GM19452 (cell line): Measurements from ENCODE around the gene NMRAL1.

Source experiments
- ATAC-seq: cut with Tn5 transposase; IDR thresholded peaks from one replicate; pipeline ENCODE4 v1.9.1; 2021; ENCODE audit not compliant: unreplicated experiment

NMRAL1 gene

DNA sequence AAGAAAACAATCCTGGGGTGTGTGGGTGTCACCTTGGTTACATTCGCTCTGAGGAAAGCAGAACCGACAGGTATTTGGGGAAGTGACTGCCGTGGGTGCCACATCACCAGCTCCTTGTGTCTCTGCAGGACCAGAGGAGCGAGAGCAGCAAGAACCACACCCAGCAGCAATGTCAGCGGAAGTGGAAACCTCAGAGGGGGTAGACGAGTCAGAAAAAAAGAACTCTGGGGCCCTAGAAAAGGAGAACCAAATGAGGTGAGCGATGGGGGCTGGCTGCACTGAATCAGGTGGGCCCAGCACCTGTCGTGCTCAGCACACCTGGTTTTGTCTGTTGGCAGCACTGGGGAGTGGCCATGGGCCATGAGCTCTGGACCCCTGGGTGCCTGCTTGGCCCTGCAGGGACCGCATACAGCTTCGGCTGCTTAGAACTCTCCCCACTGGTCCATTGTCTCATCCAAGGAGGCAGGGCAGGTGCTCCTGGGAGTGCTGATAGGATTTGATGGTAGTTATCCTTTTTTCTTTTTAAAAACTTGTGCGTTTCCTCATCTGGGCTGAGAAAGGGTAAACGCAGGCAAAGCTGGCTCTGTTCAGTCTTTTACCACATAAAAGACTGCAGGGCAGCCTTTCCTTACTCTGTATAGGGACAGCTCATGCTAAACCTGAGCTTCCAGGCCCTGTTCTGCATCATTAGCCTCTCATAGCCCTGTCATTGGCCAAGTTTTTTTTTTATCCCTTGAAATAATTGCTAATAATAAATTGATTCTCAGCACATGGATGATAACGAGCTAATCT is 31.1 kb upstream of the NMRAL1 start:
- ATAC-seq: peak; percentile 82

GRCh38 chr16:4501071-4501478 is 26.6 kb upstream of the NMRAL1 start:
- no peak for ATAC-seq

- no peak for ATAC-seq
These were observed 25.8 kb upstream of the NMRAL1 start for GRCh38 chr16:4500272-4500671.

GRCh38 chr16:4499196-4499555 is 24.8 kb upstream of the NMRAL1 start:
- ATAC-seq: no peak

DNA sequence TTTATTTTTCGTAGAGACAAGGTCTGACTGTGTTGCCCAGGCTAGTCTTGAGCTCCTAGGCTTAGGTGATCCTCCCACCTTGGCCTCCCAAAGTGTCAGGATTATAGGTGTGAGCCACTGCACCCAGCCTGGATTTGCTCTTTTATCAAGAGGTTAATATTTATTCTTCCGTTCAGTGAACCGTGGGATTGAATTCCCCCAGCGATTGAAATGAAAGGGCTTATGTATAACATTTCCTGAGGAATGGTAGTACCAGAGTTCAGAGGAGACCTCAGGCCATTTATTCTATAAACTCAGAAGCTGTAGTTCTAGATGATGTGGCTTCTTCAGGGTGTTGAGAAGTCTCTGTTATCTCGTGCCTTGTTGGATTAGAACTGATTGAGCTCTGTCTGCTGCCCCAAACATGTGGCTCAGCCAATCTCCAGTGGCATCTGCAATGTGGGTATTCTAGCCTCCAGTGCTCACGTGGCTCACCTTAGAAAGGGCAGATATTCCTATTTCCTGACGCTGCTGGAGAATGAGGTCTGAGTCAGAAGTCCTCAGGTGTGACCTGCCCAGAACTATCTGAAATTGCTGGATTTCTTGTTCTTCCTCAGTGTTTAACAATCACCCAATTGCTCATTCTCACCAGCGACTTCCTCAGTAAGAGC is 24.2 kb upstream of the NMRAL1 start:
- ATAC-seq: no peak

DNA sequence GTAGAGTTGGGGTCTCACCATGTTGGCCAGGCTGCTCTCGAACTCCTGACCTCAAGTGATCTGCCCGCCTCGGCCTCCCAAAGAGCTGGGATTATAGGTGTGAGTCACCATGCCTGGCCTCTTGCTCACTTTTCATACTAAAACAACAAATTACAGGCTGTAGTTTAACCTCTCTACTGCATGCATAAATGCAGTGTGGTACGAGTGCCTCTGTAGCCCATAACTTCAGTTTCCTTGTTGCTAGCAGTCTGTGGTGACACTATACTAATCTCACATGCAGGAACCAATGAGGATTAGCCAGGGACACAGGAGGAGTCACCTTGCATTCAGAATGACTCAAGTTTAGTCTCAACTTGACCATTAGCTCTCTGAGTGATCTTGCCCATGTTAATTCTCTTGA is 21.9 kb upstream of the NMRAL1 start:
- ATAC-seq: no peak

GRCh38 chr16:4495766-4496165 is 21.3 kb upstream of the NMRAL1 start:
- no peak for ATAC-seq

DNA sequence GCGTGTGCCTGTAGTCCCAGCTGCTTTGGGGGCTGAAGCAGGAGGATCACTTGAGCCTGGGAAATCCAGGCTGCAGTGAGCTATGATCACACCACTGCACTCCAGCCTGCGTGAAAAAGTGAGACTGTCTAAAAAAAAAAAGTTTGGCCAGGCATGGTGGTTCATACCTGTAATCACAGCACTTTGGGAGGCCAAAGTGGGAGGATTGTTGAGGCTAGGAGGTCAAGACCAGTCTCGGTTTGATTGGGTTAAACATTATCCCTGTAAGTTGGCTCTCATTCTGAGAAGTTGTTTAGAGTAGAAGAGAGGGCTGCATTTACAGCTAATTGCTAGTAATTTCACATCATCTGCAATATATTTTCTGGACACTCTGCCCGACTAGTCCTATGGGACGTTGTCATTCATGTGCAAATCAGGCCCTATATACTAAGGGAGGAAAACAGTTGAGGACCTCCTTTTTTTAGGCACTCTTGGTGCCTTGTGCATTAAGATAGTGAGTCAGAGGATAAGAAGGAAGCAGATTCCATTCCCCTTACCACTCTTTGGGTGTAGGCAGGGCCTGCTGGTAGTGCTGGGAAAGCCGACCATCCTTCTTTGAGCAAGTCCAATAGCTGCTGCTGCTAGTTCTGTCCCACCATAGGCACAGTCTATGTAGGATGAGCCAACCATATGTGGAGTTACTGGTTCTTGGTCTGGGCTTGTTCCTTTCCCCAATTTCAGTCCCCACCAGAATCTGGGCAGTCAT is 20.5 kb upstream of the NMRAL1 start:
- ATAC-seq: no peak

DNA sequence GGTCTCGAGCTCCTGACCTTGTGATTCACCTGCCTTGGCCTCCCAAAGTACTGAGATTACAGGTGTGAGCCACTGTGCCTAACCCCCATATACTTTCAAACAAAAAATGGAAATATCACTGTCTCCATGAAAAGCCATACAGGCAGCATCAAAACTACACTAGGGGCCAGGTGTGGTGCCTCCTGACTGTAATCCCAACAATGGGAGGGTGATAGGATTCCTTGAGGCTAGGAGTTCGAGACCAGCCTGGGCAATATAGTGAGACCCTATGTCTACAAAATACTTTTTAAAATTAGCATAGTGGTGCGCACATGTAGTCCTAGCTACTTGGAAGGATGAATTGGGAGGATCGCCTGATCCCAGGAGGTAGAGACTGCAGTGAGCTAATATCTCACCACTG is 17.5 kb upstream of the NMRAL1 start:
- ATAC-seq: no peak

DNA sequence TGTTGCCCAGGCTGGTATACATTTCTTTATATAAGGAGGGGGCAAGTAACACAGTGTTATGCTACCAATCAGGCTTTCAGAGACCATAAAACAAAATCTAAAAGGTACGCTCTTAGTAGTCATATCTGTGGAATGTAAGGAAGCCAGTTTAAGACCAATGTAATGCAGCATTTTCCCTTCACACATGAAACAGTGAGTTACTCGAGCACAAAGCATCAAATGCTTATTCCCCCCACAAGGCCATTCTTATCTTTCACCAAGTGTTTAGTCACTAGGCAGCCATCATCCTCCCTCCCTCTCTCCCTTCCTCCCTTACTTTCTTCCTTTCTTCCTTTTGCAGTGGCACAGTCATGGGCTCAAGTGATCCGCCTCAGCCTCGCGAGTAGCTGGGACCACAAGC is 14.6 kb upstream of the NMRAL1 start:
- no peak for ATAC-seq

DNA sequence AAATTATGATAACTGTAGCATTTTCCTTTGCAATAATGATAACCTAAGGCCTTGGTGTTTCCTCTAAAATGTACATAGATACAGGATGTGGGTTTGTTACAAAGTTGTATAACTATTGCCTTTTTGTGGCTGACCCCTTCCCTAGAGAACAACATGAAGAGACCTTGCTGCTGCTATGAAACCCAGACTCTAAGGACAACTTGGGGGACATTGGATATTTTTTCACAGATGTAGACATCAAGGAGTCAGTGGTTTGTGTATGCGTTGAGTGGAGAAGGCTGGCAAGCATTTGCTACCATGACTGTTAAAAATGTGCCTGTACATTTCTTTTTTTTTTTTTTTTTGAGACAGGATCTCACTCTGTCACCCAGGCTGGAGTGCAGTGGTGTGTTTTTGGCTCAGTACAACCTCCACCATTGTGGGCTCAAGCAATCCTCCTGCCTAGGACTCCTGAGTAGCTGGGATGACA is 14.1 kb upstream of the NMRAL1 start:
- no peak for ATAC-seq

DNA sequence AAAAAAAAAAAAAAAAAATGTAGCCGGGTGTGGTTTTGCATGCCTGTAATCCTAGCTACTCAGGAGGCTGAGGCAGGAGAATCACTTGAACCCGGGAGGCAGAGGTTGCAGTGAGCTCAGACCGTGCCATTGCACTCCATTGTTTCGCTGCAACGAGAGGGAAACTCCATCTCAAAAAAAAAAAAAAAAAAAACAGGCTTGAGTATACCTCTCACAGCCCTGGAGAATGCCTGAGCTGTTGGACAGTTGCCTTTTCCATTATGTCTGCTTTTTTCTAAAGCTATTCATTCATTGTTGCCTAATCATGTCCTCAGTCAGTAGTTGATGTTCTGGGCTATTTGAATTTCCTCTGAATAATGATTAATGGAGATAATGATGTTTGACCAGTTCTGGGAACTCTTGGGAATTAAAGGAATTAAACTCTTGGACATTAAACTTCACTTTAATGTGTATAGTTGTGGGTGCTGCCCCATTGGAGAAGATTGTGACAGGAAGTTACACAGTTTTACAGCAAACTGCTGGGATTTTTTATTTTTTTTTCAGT is 13.6 kb upstream of the NMRAL1 start:
- no peak for ATAC-seq

GRCh38 chr16:4486126-4486893 is 11.9 kb upstream of the NMRAL1 start:
- ATAC-seq: no peak

DNA sequence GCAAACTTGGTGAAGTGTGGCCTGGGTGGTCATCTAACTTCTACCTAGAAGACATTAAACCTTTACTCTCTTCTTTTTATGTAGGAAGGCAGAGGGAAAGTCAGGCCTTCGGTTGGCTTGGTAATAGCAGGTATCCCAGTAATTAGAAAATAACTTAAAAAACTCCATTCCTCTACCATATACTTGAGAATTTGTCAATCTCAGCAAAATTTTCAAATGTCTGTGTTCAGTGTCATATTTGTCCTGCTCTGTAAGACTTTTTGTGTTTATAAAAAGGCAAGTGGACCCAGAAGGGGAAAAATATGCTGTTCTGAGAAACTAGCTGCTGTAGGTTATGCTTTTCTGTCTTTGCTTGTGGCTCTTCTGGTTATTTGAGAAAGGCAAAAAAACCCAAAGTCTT is 7.5 kb upstream of the NMRAL1 start:
- ATAC-seq: no peak

- ATAC-seq: no peak
These were observed 7.1 kb upstream of the NMRAL1 start for GRCh38 chr16:4481526-4481925.

DNA sequence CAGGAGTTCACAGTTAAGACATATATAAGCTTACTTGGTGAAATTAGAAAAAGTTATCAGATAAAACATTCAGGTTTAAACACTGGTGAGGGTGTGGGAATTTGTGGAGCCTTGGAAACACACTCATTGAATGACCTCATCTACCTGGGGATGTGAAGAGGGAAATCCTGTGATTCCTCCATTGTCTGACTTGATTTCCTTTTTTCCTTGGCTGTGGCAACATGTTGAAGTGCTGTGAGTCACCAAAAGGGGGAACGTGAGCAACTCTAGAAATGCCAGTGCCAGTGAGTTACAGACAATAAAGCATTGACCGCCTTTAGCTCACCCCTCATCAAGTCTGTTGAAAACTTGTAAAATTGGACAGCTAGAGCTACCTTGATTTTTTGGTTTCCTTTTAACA is 3.5 kb upstream of the NMRAL1 start:
- ATAC-seq: no peak

GRCh38 chr16:4475880-4476788 is 1.7 kb upstream of the NMRAL1 start, which contains the start of gene HMOX2:
TSS of gene HMOX2 (plus strand) at chr16:4476398. CDS start at chr16:4505525, 29,127 bp downstream.
- peak; percentile 86 for ATAC-seq

DNA sequence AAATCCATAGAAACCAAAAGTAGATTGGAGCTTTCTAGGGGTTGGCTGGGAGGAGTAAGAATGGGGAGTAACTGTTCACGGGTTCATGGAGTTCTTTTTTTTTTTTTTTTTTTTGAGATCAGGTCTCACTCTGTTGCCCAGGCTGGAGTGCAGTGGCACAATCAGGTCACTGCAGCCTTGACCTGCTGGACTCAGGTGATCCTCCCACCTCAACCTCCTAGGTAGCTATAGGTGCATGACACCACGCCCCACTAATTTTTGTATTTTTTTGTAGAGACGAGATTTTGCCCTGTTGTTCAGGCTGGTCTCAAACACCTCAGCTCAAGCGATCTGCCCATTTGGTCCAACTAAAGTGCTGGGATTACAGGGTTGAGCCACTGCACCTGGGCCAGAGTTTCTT is 1.5 kb downstream of the NMRAL1 start:
- no peak for ATAC-seq

- ATAC-seq: no peak
These were observed 2.6 kb downstream of the NMRAL1 start for GRCh38 chr16:4471869-4472268.

DNA sequence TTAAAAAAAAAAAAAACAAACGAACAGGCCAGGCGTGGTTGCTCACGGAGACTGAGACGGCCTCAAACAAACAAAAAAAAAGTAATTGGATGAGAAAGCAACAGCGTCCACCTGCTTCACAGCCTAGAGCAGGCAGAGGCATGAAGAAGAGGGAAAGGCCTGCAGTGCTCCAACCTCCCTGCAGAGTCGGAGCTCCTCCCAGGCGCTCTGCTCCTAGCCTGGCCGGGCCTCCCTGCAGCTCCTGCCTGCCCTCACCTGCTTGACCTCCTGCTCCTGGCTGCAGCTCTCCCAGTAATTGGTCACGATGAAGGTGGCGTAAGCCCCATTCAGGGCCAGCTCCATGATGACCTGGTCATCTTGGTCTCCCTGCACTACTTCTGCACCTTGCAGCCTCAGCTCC is 5.5 kb downstream of the NMRAL1 start:
- ATAC-seq: no peak
